ENCODE measurements around the gene BEST2. TPM values are rescaled to one million over a fixed set of nuclear protein-coding genes. Genes with fewer than 3 reads are reported as not detected.

BEST2 gene
- total RNA-seq, 1 experiment from 2014 or later: not detected

DNA sequence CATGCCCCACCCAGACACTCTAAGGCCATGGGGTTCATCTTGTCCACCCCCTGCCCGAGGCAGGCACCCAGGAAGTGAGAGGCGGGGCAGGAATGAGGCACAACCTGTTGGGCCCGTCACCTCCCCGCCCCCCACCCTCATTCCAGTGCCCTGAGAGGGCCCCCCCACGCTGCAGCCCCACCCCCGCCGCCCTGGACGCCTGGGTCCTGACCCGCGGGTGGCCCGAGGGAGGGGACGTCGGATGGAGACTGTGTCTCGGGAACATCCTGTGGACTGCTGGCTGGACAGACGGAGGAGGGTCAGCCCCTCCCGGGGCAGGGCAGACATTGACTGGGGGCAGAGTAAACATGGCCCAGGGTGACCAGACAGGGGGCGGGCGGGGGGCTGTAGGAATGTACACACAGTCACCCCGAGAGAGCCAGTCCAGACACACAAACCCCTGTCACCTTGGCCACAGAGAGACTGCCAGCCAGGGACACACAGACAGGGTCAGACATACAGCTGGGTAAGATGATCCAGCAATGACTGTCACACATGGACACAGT lies 32.3 kb downstream of the BEST2 start:
- Histone ChIP-seq H4K20me1 (ENCODE audit: insufficient read depth, low read depth, low read length) (no peaks in the 10 kb centered on the region), H2AFZ (ENCODE audit: low read length) (no peak overlapping the region), H3K9ac (ENCODE audit: low read length) (peak overlapping the region; percentile 31; the same call in 1 of the 2 replicates), H3K27ac (ENCODE audit: low read length) (peak overlapping the region; percentile 74), H3K79me2 (ENCODE audit: low read length) (no peaks in the 10 kb centered on the region), H3K9me3 (ENCODE audit: low read length) (no peaks in the 10 kb centered on the region), H3K4me3 (ENCODE audit: low read length) (no peak overlapping the region), H3K27me3 (ENCODE audit: low read length) (no peaks in the 10 kb centered on the region), H3K9me2 (replicated peaks; ENCODE audit: insufficient read depth, low read length) (no peaks in the 10 kb centered on the region), H3K36me3 (ENCODE audit: insufficient read depth, low read length) (no peaks in the 10 kb centered on the region), H3K4me1 (ENCODE audit: low read length) (peaks cover 68% of the 10 kb centered on the region), H3K4me2 (ENCODE audit: low read depth, low read length, poor library complexity, severe bottlenecking) (peak overlapping the region; percentile 80)
- DNase-seq: no peak

GRCh38 chr19:12784394-12784870 lies 32.8 kb downstream of the BEST2 start:
- Histone ChIP-seq H3K27ac (ENCODE audit: low read length) (peak overlapping the region; percentile 74), H3K4me3 (ENCODE audit: low read length) (no peak overlapping the region), H3K36me3 (ENCODE audit: insufficient read depth, low read length) (no peaks in the 10 kb centered on the region), H4K20me1 (ENCODE audit: insufficient read depth, low read depth, low read length) (no peaks in the 10 kb centered on the region), H3K9ac (ENCODE audit: low read length) (peak overlapping the region; percentile 23), H3K4me2 (ENCODE audit: low read depth, low read length, poor library complexity, severe bottlenecking) (no peak overlapping the region), H3K9me2 (replicated peaks; ENCODE audit: insufficient read depth, low read length) (no peaks in the 10 kb centered on the region), H3K4me1 (ENCODE audit: low read length) (peaks cover 68% of the 10 kb centered on the region), H3K27me3 (ENCODE audit: low read length) (no peaks in the 10 kb centered on the region), H2AFZ (ENCODE audit: low read length) (no peak overlapping the region), H3K9me3 (ENCODE audit: low read length) (no peaks in the 10 kb centered on the region), H3K79me2 (ENCODE audit: low read length) (no peaks in the 10 kb centered on the region)
- peak; percentile 46 for DNase-seq

GRCh38 chr19:12784871-12785430 lies 33.4 kb downstream of the BEST2 start:
- peak overlapping the region; percentile 65 for H3K9ac ChIP-seq (ENCODE audit: low read length)
- no peaks in the 10 kb centered on the region for H3K9me2 ChIP-seq (replicated peaks; ENCODE audit: insufficient read depth, low read length)
- peaks cover 67% of the 10 kb centered on the region for H3K4me1 ChIP-seq (ENCODE audit: low read length)
- no peak for DNase-seq
- H3K79me2 ChIP-seq (ENCODE audit: low read length): no peaks in the 10 kb centered on the region
- no peak overlapping the region for H3K4me2 ChIP-seq (ENCODE audit: low read depth, low read length, poor library complexity, severe bottlenecking)
- no peak overlapping the region for H3K4me3 ChIP-seq (ENCODE audit: low read length)
- H4K20me1 ChIP-seq (ENCODE audit: insufficient read depth, low read depth, low read length): no peaks in the 10 kb centered on the region
- H2AFZ ChIP-seq (ENCODE audit: low read length): no peak overlapping the region
- no peaks in the 10 kb centered on the region for H3K9me3 ChIP-seq (ENCODE audit: low read length)
- no peaks in the 10 kb centered on the region for H3K36me3 ChIP-seq (ENCODE audit: insufficient read depth, low read length)
- H3K27ac ChIP-seq (ENCODE audit: low read length): peak overlapping the region; percentile 74
- H3K27me3 ChIP-seq (ENCODE audit: low read length): no peaks in the 10 kb centered on the region

- Histone ChIP-seq H4K20me1 (ENCODE audit: insufficient read depth, low read depth, low read length) (no peaks in the 10 kb centered on the region), H3K27me3 (ENCODE audit: low read length) (no peaks in the 10 kb centered on the region), H3K36me3 (ENCODE audit: insufficient read depth, low read length) (no peaks in the 10 kb centered on the region), H3K9me3 (ENCODE audit: low read length) (no peaks in the 10 kb centered on the region), H3K4me2 (ENCODE audit: low read depth, low read length, poor library complexity, severe bottlenecking) (peak overlapping the region; percentile 46), H3K9me2 (replicated peaks; ENCODE audit: insufficient read depth, low read length) (no peaks in the 10 kb centered on the region), H3K4me3 (ENCODE audit: low read length) (no peak overlapping the region), H3K4me1 (ENCODE audit: low read length) (peaks cover 72% of the 10 kb centered on the region), H3K27ac (ENCODE audit: low read length) (peak overlapping the region; percentile 74), H3K79me2 (ENCODE audit: low read length) (no peaks in the 10 kb centered on the region), H2AFZ (ENCODE audit: low read length) (0 out of 2 replicates have a peak overlapping the region, but pooled peaks have one; percentile 10), H3K9ac (ENCODE audit: low read length) (peak overlapping the region; percentile 65)
- DNase-seq: peak; percentile 68
Observed at GRCh38 chr19:12785431-12786031, 33.9 kb downstream of the BEST2 start.

DNA sequence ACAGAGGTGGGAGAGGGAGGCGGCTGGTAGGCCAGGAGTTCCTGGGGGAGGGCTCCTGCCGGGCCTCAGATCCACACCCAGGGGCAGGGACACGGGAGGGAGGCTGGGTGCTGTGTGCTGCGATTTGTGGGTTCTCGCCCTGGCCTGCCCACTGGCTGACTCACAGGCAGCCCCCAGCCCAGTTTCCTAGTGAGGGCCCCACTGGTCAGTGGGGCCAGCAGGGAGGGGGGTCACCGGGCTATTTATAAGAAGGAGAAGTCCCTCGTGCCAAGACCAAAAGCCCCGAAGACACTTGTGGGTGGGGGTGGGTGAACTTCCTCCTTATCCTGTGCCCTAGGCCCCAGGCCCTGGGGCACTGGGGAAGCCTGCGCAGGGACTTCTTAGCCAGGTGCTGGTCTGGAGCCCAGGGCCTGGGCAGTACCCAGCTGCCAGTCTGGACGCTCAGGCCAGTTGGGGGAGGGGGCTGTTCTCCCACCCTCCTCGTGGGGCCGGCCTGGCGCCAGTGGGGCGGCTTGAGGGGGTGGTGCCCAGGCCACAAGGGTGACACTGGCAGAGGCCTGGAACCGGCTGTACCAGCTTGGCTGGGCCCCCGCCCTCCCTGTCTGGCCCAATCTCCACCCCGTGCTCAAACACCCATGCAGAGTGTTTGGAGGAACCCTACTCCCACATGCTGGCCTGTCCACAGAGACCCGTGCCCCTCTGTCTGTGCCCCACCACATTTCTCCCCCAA lies 34.7 kb downstream of the BEST2 start:
- H3K9me2 ChIP-seq (replicated peaks; ENCODE audit: insufficient read depth, low read length): no peaks in the 10 kb centered on the region
- peaks cover 79% of the 10 kb centered on the region for H3K4me1 ChIP-seq (ENCODE audit: low read length)
- no peaks in the 10 kb centered on the region for H3K79me2 ChIP-seq (ENCODE audit: low read length)
- peak; percentile 64 for DNase-seq
- H3K9me3 ChIP-seq (ENCODE audit: low read length): no peaks in the 10 kb centered on the region
- H2AFZ ChIP-seq (ENCODE audit: low read length): 0 out of 2 replicates have a peak overlapping the region, but pooled peaks have one; percentile 10
- no peaks in the 10 kb centered on the region for H3K36me3 ChIP-seq (ENCODE audit: insufficient read depth, low read length)
- no peak overlapping the region for H3K4me3 ChIP-seq (ENCODE audit: low read length)
- no peaks in the 10 kb centered on the region for H3K27me3 ChIP-seq (ENCODE audit: low read length)
- H3K9ac ChIP-seq (ENCODE audit: low read length): peak overlapping the region; percentile 65
- H4K20me1 ChIP-seq (ENCODE audit: insufficient read depth, low read depth, low read length): no peaks in the 10 kb centered on the region
- peak overlapping the region; percentile 74 for H3K27ac ChIP-seq (ENCODE audit: low read length)
- H3K4me2 ChIP-seq (ENCODE audit: low read depth, low read length, poor library complexity, severe bottlenecking): peak overlapping the region; percentile 46

DNA sequence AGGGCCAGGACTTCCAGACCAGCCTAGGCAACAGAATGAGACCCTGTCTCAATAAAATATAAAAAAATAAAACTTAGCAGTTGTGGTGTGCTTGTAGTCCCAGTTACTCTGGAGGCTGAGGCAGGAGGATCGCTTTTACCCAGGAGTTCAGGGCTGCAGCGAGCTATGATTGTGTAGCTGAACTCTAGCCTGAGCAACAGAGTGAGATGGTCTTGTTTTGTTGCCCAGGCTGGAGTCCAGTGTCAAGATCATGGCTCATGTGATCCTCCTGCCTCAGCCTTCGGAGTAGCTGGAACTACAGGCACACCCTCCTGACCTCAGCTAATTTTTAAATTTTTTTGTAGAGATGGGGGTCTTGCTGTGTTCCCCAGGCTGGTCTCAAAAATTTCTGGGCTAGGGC lies 35.4 kb downstream of the BEST2 start:
- Histone ChIP-seq H3K9ac (ENCODE audit: low read length) (peak overlapping the region; percentile 65), H3K4me2 (ENCODE audit: low read depth, low read length, poor library complexity, severe bottlenecking) (peak overlapping the region; percentile 46), H3K4me1 (ENCODE audit: low read length) (peaks cover 76% of the 10 kb centered on the region), H3K27me3 (ENCODE audit: low read length) (no peaks in the 10 kb centered on the region), H3K9me2 (replicated peaks; ENCODE audit: insufficient read depth, low read length) (no peaks in the 10 kb centered on the region), H3K9me3 (ENCODE audit: low read length) (no peaks in the 10 kb centered on the region), H4K20me1 (ENCODE audit: insufficient read depth, low read depth, low read length) (no peaks in the 10 kb centered on the region), H3K79me2 (ENCODE audit: low read length) (peaks cover 6% of the 10 kb centered on the region), H3K4me3 (ENCODE audit: low read length) (no peak overlapping the region), H3K27ac (ENCODE audit: low read length) (peak overlapping the region; percentile 74; the same call in 1 of the 2 replicates), H2AFZ (ENCODE audit: low read length) (no peak overlapping the region), H3K36me3 (ENCODE audit: insufficient read depth, low read length) (no peaks in the 10 kb centered on the region)
- no peak for DNase-seq

GRCh38 chr19:12787458-12787857 lies 35.9 kb downstream of the BEST2 start:
- no peaks in the 10 kb centered on the region for H3K36me3 ChIP-seq (ENCODE audit: insufficient read depth, low read length)
- no peak overlapping the region for H3K4me2 ChIP-seq (ENCODE audit: low read depth, low read length, poor library complexity, severe bottlenecking)
- H3K4me3 ChIP-seq (ENCODE audit: low read length): no peak overlapping the region
- H3K27ac ChIP-seq (ENCODE audit: low read length): no peak overlapping the region
- H2AFZ ChIP-seq (ENCODE audit: low read length): no peak overlapping the region
- no peaks in the 10 kb centered on the region for H4K20me1 ChIP-seq (ENCODE audit: insufficient read depth, low read depth, low read length)
- H3K79me2 ChIP-seq (ENCODE audit: low read length): peaks cover 10% of the 10 kb centered on the region
- DNase-seq: no peak
- H3K9ac ChIP-seq (ENCODE audit: low read length): no peak overlapping the region
- H3K4me1 ChIP-seq (ENCODE audit: low read length): peaks cover 71% of the 10 kb centered on the region
- H3K9me2 ChIP-seq (replicated peaks; ENCODE audit: insufficient read depth, low read length): no peaks in the 10 kb centered on the region
- H3K9me3 ChIP-seq (ENCODE audit: low read length): no peaks in the 10 kb centered on the region
- H3K27me3 ChIP-seq (ENCODE audit: low read length): no peaks in the 10 kb centered on the region
